ENCODE measurements around the gene NUP214. TPM values are rescaled to one million over a fixed set of nuclear protein-coding genes. Genes with fewer than 3 reads are reported as not detected.

The NUP214 gene
- total RNA-seq, 1 donor from 2014 or later: 32.6 TPM

DNA sequence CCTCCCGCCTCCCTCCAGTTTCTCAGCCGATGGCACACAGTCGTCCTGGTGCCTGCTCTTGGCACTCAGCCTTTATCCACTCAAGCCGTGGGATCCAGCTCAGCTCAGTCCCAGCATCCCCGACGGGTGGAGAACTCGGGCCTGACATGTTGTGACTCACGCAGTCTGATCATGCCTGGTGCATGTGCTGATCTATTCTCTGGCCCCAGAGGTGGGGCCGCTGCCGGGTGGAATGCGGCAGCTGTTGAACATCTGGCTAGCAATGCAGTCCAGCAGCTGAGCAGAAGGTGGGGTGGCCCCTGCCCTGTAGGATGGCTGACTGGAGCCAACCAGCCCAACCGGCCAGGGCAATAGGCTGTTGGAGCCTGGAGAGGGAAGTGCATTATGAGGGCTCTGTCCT, 30.8 kb upstream of the NUP214 start:
- DNase-seq (ENCODE audit: low spot score): no peak
- Mint-ChIP-seq H3K4me1 (ENCODE audit: low read depth) (peaks cover 30% of the 10 kb centered on the region), H3K27me3 (ENCODE audit: low read depth) (peaks cover 6% of the 10 kb centered on the region), H3K4me3 (ENCODE audit: unreplicated experiment) (no peak overlapping the region), H3K36me3 (ENCODE audit: low read depth) (no peaks in the 10 kb centered on the region), H3K9me3 (ENCODE audit: low read depth) (no peaks in the 10 kb centered on the region), H3K27ac (ENCODE audit: unreplicated experiment) (no peak overlapping the region)
- TF ChIP-seq, protein P1, sequence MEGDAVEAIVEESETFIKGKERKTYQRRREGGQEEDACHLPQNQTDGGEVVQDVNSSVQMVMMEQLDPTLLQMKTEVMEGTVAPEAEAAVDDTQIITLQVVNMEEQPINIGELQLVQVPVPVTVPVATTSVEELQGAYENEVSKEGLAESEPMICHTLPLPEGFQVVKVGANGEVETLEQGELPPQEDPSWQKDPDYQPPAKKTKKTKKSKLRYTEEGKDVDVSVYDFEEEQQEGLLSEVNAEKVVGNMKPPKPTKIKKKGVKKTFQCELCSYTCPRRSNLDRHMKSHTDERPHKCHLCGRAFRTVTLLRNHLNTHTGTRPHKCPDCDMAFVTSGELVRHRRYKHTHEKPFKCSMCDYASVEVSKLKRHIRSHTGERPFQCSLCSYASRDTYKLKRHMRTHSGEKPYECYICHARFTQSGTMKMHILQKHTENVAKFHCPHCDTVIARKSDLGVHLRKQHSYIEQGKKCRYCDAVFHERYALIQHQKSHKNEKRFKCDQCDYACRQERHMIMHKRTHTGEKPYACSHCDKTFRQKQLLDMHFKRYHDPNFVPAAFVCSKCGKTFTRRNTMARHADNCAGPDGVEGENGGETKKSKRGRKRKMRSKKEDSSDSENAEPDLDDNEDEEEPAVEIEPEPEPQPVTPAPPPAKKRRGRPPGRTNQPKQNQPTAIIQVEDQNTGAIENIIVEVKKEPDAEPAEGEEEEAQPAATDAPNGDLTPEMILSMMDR (IDR thresholded peaks at IDR 0.05): no peak

DNA sequence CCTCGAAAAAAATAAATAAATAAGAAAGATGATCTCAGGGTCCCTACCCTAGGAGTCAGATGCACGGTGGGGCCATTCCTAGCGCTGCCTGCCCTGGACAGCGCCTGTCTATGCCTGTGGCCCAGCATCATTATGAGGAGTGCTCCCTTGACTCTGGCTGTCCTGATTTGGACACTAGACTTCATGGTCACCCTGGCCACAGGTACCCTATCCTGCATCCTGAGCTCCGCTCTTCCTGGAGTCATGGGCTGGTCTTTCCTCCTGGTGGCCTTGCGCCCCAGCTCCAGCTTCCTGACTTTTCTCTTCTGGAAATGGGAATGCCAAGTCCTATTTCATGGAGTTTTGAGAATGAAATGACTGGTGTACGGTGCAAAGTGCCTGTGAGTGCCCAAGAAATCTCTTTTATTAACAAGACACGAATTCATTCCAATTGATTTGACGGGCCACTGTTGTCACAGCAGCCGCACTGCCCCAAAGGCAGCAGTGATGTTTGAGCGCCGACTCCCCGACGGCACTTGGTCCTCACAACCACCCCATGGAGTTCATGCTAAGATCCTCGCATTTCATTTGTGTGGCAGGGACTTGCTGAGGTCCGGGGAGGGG, 29.6 kb upstream of the NUP214 start:
- H3K4me1 Mint-ChIP-seq (ENCODE audit: low read depth): peaks cover 41% of the 10 kb centered on the region
- H3K27ac Mint-ChIP-seq (ENCODE audit: unreplicated experiment): no peak overlapping the region
- H3K27me3 Mint-ChIP-seq (ENCODE audit: low read depth): peaks cover 6% of the 10 kb centered on the region
- H3K9me3 Mint-ChIP-seq (ENCODE audit: low read depth): no peaks in the 10 kb centered on the region
- DNase-seq (ENCODE audit: low spot score): no peak
- H3K36me3 Mint-ChIP-seq (ENCODE audit: low read depth): no peaks in the 10 kb centered on the region
- TF ChIP-seq, protein P1 (IDR thresholded peaks at IDR 0.05): no peak
- H3K4me3 Mint-ChIP-seq (ENCODE audit: unreplicated experiment): peak overlapping the region; percentile 69

DNA sequence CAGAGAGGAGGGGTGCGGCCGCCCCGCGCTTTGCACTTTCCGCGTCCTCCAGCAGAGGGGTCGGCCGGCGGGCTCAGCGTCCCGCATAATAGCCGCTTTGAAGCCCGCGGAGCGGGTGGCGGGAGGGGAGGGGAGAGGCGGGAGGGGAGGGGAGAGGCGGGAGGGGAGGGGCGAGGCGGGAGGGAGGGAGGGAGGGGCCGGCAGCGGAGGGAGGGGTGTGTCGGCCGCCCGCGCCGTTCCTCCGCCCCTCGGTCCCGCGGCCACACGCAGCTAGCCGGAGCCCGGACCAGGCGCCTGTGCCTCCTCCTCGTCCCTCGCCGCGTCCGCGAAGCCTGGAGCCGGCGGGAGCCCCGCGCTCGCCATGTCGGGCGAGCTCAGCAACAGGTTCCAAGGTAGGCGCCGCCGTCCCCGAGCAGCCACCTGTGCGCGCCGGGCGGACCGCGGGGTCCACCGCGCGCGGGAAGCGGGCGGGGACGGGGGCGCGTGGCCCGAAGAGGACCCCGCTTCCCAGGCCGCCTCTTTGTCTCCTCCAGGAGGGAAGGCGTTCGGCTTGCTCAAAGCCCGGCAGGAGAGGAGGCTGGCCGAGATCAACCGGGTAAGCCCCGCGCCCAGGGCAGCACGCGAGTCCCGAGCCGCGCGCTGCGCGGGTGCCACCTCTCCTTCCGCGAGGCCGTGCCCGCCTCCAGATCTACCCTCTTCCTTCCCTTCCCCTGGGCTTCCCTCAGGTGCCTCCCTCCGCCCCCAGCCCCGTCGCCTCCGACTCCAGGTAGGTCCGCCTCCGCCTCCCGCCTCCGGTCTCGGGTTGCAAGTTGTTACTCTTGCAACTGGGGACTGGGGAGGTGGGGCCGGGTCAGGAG, 28.9 kb upstream of the NUP214 start, which contains the start of gene AIF1L:
TSS of gene AIF1L (plus strand) at position 263 of the 857 bp plus-strand sequence. CDS start at position 362, 99 bp downstream.
- Mint-ChIP-seq H3K27ac (ENCODE audit: unreplicated experiment) (no peak within 1 kb of the TSS), H3K9me3 (ENCODE audit: low read depth) (no peaks in the 10 kb centered on the region), H3K36me3 (ENCODE audit: low read depth) (no peaks in the 10 kb centered on the region), H3K27me3 (ENCODE audit: low read depth) (peaks cover 6% of the 10 kb centered on the region), H3K4me3 (ENCODE audit: unreplicated experiment) (peak within 1 kb of the TSS; percentile 71), H3K4me1 (ENCODE audit: low read depth) (peaks cover 44% of the 10 kb centered on the region)
- TF ChIP-seq, protein P1 (IDR thresholded peaks at IDR 0.05): peak; percentile 46
- DNase-seq (ENCODE audit: low spot score): no peak

DNA sequence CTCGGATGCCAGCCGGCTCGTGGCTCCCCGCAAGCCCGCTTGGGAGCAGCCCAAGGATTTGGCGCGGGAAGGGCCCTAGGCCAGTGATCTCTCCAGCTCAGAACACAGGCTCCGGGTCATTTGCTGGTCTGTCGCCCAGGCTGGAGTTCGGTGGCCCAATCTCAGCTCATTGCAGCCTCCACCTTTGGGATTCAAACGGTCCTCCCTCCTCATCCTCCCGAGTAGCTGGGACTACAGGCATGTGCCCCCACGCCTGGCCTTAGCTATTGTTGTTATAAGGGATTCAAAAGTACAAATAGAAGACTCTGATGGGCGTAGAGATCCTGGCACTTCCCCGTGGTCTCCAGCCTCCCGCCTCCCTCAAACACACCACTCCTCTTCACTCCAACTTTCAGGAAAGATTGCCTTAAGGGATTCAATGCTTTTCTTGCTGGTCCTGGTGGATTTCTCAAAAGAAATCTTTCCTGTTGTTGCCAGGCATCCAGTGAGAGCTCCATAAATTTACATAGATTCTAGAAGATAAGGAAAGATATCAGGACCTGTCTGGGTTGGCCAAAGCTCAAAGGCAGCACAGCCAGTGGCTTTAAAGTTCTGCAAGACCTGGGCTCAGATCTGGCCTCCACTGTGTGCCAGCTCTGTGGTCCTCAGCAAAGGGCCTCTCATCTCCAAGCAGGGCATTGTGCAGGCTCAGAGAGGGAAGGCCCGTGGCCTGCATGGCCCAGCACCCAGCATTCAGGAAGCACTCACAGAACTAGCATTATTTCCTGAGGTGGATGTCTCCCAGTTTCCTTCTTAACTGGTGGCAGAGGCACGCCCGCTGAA, 28.0 kb upstream of the NUP214 start:
- Mint-ChIP-seq H3K27me3 (ENCODE audit: low read depth) (peaks cover 6% of the 10 kb centered on the region), H3K27ac (ENCODE audit: unreplicated experiment) (peak overlapping the region; percentile 32), H3K4me3 (ENCODE audit: unreplicated experiment) (peak overlapping the region; percentile 71), H3K9me3 (ENCODE audit: low read depth) (no peaks in the 10 kb centered on the region), H3K4me1 (ENCODE audit: low read depth) (peaks cover 46% of the 10 kb centered on the region), H3K36me3 (ENCODE audit: low read depth) (no peaks in the 10 kb centered on the region)
- TF ChIP-seq, protein P1 (IDR thresholded peaks at IDR 0.05): no peak
- DNase-seq (ENCODE audit: low spot score): no peak

DNA sequence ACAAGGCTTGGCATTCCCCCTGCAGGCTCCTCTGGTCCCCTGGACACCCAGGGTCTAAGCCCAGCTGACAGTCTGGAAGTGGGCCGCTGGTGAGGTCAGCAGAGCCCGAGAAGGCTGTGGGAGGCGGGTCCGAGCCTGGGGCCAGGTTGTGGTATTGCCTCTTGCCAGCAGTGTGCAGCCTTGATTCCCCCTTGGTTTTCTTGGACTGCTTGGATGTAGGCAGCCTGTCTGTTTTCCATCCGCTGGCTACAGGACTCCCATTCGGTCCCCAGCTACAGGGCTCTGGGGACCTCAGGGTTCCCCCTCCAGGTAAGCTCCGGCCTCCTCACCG, 27.5 kb upstream of the NUP214 start:
- DNase-seq (ENCODE audit: low spot score): no peak
- H3K9me3 Mint-ChIP-seq (ENCODE audit: low read depth): no peaks in the 10 kb centered on the region
- peaks cover 52% of the 10 kb centered on the region for H3K4me1 Mint-ChIP-seq (ENCODE audit: low read depth)
- peaks cover 6% of the 10 kb centered on the region for H3K27me3 Mint-ChIP-seq (ENCODE audit: low read depth)
- TF ChIP-seq, protein P1 (IDR thresholded peaks at IDR 0.05): no peak
- no peak overlapping the region for H3K27ac Mint-ChIP-seq (ENCODE audit: unreplicated experiment)
- H3K4me3 Mint-ChIP-seq (ENCODE audit: unreplicated experiment): peak overlapping the region; percentile 71
- no peaks in the 10 kb centered on the region for H3K36me3 Mint-ChIP-seq (ENCODE audit: low read depth)
